HEK293 (cell line): ENCODE results near the gene SMIM33.

Experiments
- CTCF ChIP-seq: fragments of 450-650 bp; formaldehyde crosslinking; IDR thresholded peaks from 2 replicates; pipeline ENCODE4 v1.5.1; 2016; ENCODE audit warnings: missing biosample characterization, missing genetic modification characterization
- GLI4 ChIP-seq: fragments of 450-650 bp; formaldehyde crosslinking; IDR thresholded peaks from 2 replicates; pipeline ENCODE4 v1.5.1; 2016; ENCODE audit warnings: missing biosample characterization, missing genetic modification characterization
- KLF1 ChIP-seq: fragments of 450-650 bp; formaldehyde crosslinking; IDR thresholded peaks from 2 replicates; pipeline ENCODE4 v1.5.1; 2016; ENCODE audit warnings: missing biosample characterization, missing genetic modification characterization
- RBAK ChIP-seq: fragments of 450-650 bp; formaldehyde crosslinking; IDR thresholded peaks from 2 replicates; pipeline ENCODE4 v1.5.1; 2016; ENCODE audit warnings: missing biosample characterization, missing genetic modification characterization
- YY1 ChIP-seq: fragments of 450-650 bp; formaldehyde crosslinking; IDR thresholded peaks from 2 replicates; pipeline ENCODE4 v1.5.1; 2018; ENCODE audit warnings: missing biosample characterization, missing genetic modification characterization
- ZNF23 ChIP-seq: fragments of 450-650 bp; formaldehyde crosslinking; IDR thresholded peaks from 2 replicates; pipeline ENCODE4 v1.5.1; 2016; ENCODE audit warnings: missing biosample characterization, missing genetic modification characterization, borderline replicate concordance
- ZNF274 ChIP-seq, 2 experiments: fragments of 200-500 bp in 1 of 2; fragments of 450-650 bp in 1 of 2; sonication (Bioruptor generic) in 1 of 2; formaldehyde crosslinking in 1 of 2; IDR thresholded peaks; 2 replicates each; pipeline versions ENCODE4 v1.5.1 to v1.6.1; 2014 to 2016; ENCODE audit warnings: borderline replicate concordance in 1 of 2, inconsistent platforms in 1 of 2, low read length in 1 of 2, missing biosample characterization in 1 of 2, missing genetic modification characterization in 1 of 2
- ZNF621 ChIP-seq: fragments of 450-650 bp; formaldehyde crosslinking; IDR thresholded peaks from 2 replicates; pipeline ENCODE4 v1.5.1; 2017; ENCODE audit warnings: missing biosample characterization, missing genetic modification characterization
- TF ChIP-seq, protein P1 (sequence below): fragments of 450-650 bp; formaldehyde crosslinking; conservative IDR thresholded peaks from 2 replicates; pipeline ENCODE4 v1.5.1; 2016; ENCODE audit warnings: low read depth, missing biosample characterization, missing genetic modification characterization
- TF ChIP-seq, protein P2 (sequence below): fragments of 450-650 bp; formaldehyde crosslinking; IDR thresholded peaks from 2 replicates; pipeline ENCODE4 v1.5.1; 2016; ENCODE audit warnings: missing biosample characterization, missing genetic modification characterization

- TF ChIP-seq ZNF274 (IDR thresholded peaks at IDR 0.05; ENCODE audit: low read length) = no peak
- TF ChIP-seq ZNF274 (tag by site-specific recombination; IDR thresholded peaks at IDR 0.05; ENCODE audit: borderline replicate concordance) = no peak
- TF ChIP-seq, protein P1, sequence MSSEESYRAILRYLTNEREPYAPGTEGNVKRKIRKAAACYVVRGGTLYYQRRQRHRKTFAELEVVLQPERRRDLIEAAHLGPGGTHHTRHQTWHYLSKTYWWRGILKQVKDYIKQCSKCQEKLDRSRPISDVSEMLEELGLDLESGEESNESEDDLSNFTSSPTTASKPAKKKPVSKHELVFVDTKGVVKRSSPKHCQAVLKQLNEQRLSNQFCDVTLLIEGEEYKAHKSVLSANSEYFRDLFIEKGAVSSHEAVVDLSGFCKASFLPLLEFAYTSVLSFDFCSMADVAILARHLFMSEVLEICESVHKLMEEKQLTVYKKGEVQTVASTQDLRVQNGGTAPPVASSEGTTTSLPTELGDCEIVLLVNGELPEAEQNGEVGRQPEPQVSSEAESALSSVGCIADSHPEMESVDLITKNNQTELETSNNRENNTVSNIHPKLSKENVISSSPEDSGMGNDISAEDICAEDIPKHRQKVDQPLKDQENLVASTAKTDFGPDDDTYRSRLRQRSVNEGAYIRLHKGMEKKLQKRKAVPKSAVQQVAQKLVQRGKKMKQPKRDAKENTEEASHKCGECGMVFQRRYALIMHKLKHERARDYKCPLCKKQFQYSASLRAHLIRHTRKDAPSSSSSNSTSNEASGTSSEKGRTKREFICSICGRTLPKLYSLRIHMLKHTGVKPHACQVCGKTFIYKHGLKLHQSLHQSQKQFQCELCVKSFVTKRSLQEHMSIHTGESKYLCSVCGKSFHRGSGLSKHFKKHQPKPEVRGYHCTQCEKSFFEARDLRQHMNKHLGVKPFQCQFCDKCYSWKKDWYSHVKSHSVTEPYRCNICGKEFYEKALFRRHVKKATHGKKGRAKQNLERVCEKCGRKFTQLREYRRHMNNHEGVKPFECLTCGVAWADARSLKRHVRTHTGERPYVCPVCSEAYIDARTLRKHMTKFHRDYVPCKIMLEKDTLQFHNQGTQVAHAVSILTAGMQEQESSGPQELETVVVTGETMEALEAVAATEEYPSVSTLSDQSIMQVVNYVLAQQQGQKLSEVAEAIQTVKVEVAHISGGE (tag by site-specific recombination) = no peak
- TF ChIP-seq CTCF (tag by site-specific recombination) = no peak
- TF ChIP-seq YY1 (tag by site-specific recombination) = no peak
- TF ChIP-seq GLI4 (tag by site-specific recombination) = no peak
- no peak for TF ChIP-seq ZNF23 (tag by site-specific recombination)
- TF ChIP-seq KLF1 (tag by site-specific recombination) = no peak
- TF ChIP-seq RBAK (tag by site-specific recombination) = no peak
- TF ChIP-seq ZNF621 (tag by site-specific recombination) = no peak
- TF ChIP-seq, protein P2, sequence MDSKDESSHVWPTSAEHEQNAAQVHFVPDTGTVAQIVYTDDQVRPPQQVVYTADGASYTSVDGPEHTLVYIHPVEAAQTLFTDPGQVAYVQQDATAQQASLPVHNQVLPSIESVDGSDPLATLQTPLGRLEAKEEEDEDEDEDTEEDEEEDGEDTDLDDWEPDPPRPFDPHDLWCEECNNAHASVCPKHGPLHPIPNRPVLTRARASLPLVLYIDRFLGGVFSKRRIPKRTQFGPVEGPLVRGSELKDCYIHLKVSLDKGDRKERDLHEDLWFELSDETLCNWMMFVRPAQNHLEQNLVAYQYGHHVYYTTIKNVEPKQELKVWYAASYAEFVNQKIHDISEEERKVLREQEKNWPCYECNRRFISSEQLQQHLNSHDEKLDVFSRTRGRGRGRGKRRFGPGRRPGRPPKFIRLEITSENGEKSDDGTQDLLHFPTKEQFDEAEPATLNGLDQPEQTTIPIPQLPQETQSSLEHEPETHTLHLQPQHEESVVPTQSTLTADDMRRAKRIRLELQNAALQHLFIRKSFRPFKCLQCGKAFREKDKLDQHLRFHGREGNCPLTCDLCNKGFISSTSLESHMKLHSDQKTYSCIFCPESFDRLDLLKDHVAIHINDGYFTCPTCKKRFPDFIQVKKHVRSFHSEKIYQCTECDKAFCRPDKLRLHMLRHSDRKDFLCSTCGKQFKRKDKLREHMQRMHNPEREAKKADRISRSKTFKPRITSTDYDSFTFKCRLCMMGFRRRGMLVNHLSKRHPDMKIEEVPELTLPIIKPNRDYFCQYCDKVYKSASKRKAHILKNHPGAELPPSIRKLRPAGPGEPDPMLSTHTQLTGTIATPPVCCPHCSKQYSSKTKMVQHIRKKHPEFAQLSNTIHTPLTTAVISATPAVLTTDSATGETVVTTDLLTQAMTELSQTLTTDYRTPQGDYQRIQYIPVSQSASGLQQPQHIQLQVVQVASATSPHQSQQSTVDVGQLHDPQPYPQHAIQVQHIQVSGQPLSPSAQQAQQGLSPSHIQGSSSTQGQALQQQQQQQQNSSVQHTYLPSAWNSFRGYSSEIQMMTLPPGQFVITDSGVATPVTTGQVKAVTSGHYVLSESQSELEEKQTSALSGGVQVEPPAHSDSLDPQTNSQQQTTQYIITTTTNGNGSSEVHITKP = no peak
These were observed 8.1 kb upstream of the SMIM33 start, which contains the start of gene ECSCR for GRCh38 chr5:139462586-139463276.
